ENCODE results near the gene WDFY4. TPM values are rescaled to one million over a fixed set of nuclear protein-coding genes. Genes with fewer than 3 reads are reported as not detected.

WDFY4 gene
- total RNA-seq, 1 experiment from 2014 or later: not detected

GRCh38 chr10:48701941-48702340, 17.3 kb downstream of the WDFY4 start:
- Mint-ChIP-seq H3K27ac (no peak overlapping the region), H3K27me3 (ENCODE audit: low read depth) (peaks cover 7% of the 10 kb centered on the region)
- no peak for DNase-seq

More at GRCh38 chr10:48701941-48702340, 17.3 kb downstream of the WDFY4 start:
- no peak overlapping the region for H3K4me2 ChIP-seq (ENCODE audit: insufficient read depth, insufficient read length, low read length)
- no peaks in the 10 kb centered on the region for H3K4me1 ChIP-seq (ENCODE audit: insufficient read depth, low read length)
- H3T11ph ChIP-seq (ENCODE audit: low read length): no peak overlapping the region
- H3K79me1 ChIP-seq (ENCODE audit: insufficient read depth, low read depth, low read length, poor library complexity, severe bottlenecking): no peaks in the 10 kb centered on the region
- H3K18ac ChIP-seq (ENCODE audit: insufficient read length, low read depth, low read length): no peak overlapping the region
- H3K27ac ChIP-seq (ENCODE audit: insufficient read length, low read depth, low read length): no peak overlapping the region
- H3K23ac ChIP-seq (ENCODE audit: insufficient read length, low read depth, low read length): no peak overlapping the region
- no peak overlapping the region for H2BK120ac ChIP-seq (ENCODE audit: low read depth, low read length, poor library complexity, severe bottlenecking)
- no peak overlapping the region for H4K5ac ChIP-seq (ENCODE audit: insufficient read length, low read depth, low read length)
- no peak overlapping the region for H4K8ac ChIP-seq (replicated peaks; ENCODE audit: insufficient read length, low read depth, low read length)
- H2BK5ac ChIP-seq (ENCODE audit: insufficient read length, low read length): no peak overlapping the region
- H3K4me1 Mint-ChIP-seq: peaks cover 5 to 6% of the 10 kb centered on the region in 2 experiments; a peak in 3 of 4 replicates
- no peaks in the 10 kb centered on the region for H3K27me3 ChIP-seq (ENCODE audit: insufficient read depth, low read length)
- no peak overlapping the region for H2AFZ ChIP-seq (ENCODE audit: low read length)
- H2BK12ac ChIP-seq (ENCODE audit: insufficient read length, low read depth, low read length): no peak overlapping the region
- H3K4ac ChIP-seq (ENCODE audit: low read depth, low read length): no peak overlapping the region
- H2BK15ac ChIP-seq (ENCODE audit: low read depth, low read length): no peak overlapping the region
- no peaks in the 10 kb centered on the region for H3K36me3 Mint-ChIP-seq (ENCODE audit: insufficient read depth in 1 of 3, low read depth in 3 of 3)
- no peak overlapping the region for H3K14ac ChIP-seq (ENCODE audit: insufficient read depth, low read length)
- no peaks in the 10 kb centered on the region for H3K79me2 ChIP-seq (ENCODE audit: insufficient read depth, low read length)
- H3K9ac ChIP-seq (ENCODE audit: extremely low read depth, insufficient read length, low read length): no peak overlapping the region
- H4K20me1 ChIP-seq (ENCODE audit: control insufficient read depth, insufficient read depth, insufficient read length): no peaks in the 10 kb centered on the region
- no peak for TF ChIP-seq CTCF (conservative IDR thresholded peaks at IDR 0.05)
- no peak overlapping the region for H2BK20ac ChIP-seq (ENCODE audit: low read depth, low read length, poor library complexity, severe bottlenecking)
- no peak overlapping the region for H3K56ac ChIP-seq (ENCODE audit: insufficient read length, low read depth, low read length)
- H3K4me3 Mint-ChIP-seq: no peak overlapping the region
- no peak overlapping the region for H2AK5ac ChIP-seq (ENCODE audit: insufficient read length, low read length)
- H3K9me3 Mint-ChIP-seq: no peaks in the 10 kb centered on the region
- no peak overlapping the region for H4K91ac ChIP-seq (ENCODE audit: insufficient read length, low read depth, low read length)
- H3K9me3 ChIP-seq (ENCODE audit: control insufficient read depth, low read depth, low read length): no peaks in the 10 kb centered on the region
- no peaks in the 10 kb centered on the region for H3K23me2 ChIP-seq (ENCODE audit: insufficient read length, low read depth, low read length, poor library complexity, severe bottlenecking)

Measured in H9 (cell line).